GM19351 (cell line): ENCODE data around the gene IL21R.

Source experiments
- ATAC-seq: cut with Tn5 transposase; IDR thresholded peaks from one replicate; pipeline ENCODE4 v1.9.1; 2021; ENCODE audit warnings: mild to moderate bottlenecking, moderate library complexity; ENCODE audit not compliant: unreplicated experiment

IL21R gene

GRCh38 chr16:27482397-27483087 is 80.6 kb downstream of the IL21R start:
- no peak for ATAC-seq

- no peak for ATAC-seq
Measured at GRCh38 chr16:27483088-27483437, 81.1 kb downstream of the IL21R start.

- ATAC-seq: no peak
Measured at GRCh38 chr16:27483624-27484023, 81.7 kb downstream of the IL21R start.

- ATAC-seq: no peak
Measured at GRCh38 chr16:27485126-27485525, 83.2 kb downstream of the IL21R start.

GRCh38 chr16:27485811-27486210 is 83.8 kb downstream of the IL21R start:
- ATAC-seq: no peak

- ATAC-seq: no peak
Measured at GRCh38 chr16:27486344-27486743, 84.4 kb downstream of the IL21R start.

- ATAC-seq: no peak
Measured at GRCh38 chr16:27486760-27487159, 84.8 kb downstream of the IL21R start.

GRCh38 chr16:27489421-27489820 is 87.4 kb downstream of the IL21R start:
- ATAC-seq: no peak

GRCh38 chr16:27489906-27490305 is 87.9 kb downstream of the IL21R start:
- ATAC-seq: no peak

- ATAC-seq: no peak
Measured at GRCh38 chr16:27491894-27492587, 90.1 kb downstream of the IL21R start.

GRCh38 chr16:27492588-27492979 is 90.6 kb downstream of the IL21R start:
- ATAC-seq: no peak

- no peak for ATAC-seq
Measured at GRCh38 chr16:27495191-27495590, 93.2 kb downstream of the IL21R start.

- ATAC-seq: no peak
Measured at GRCh38 chr16:27498031-27498825, 96.3 kb downstream of the IL21R start.

- ATAC-seq: no peak
Measured at GRCh38 chr16:27498916-27499658, 97.1 kb downstream of the IL21R start.

GRCh38 chr16:27499659-27500055 is 97.7 kb downstream of the IL21R start:
- no peak for ATAC-seq

GRCh38 chr16:27500801-27501200 is 98.8 kb downstream of the IL21R start:
- no peak for ATAC-seq
